Neural progenitor cell (in vitro differentiated cells): ENCODE data around the gene PLEK. TPM values are rescaled to one million over a fixed set of nuclear protein-coding genes. Genes with fewer than 3 reads are reported as not detected.

ENCODE experiments used
- DNase-seq: peaks from one replicate; pipeline ENCODE4 v3.0.0-alpha.2; 2016; ENCODE audit warnings: low spot score
- H2AFZ ChIP-seq: fragments of 200-600 bp; sonication (generic); replicated peaks from 2 replicates; pipeline ENCODE4 v1.6.1; 2016; ENCODE audit warnings: antibody characterized with exemption
- H3F3A ChIP-seq: fragments of 200-600 bp; sonication (generic); 2 replicates; pipeline ENCODE4 v1.6.1; 2016; ENCODE audit warnings: antibody characterized with exemption, low read depth
- H3K27ac ChIP-seq: fragments of 200-600 bp; sonication (generic); 2 replicates; pipeline ENCODE4 v1.5.1; 2016; ENCODE audit warnings: mild to moderate bottlenecking
- H3K27me3 ChIP-seq: fragments of 200-600 bp; sonication (generic); 2 replicates; pipeline ENCODE4 v1.6.1; 2016; ENCODE audit warnings: mild to moderate bottlenecking, moderate library complexity
- H3K36me3 ChIP-seq: fragments of 200-600 bp; sonication (generic); 2 replicates; pipeline ENCODE4 v1.5.1; 2016
- H3K4me1 ChIP-seq: fragments of 200-600 bp; sonication (generic); 2 replicates; pipeline ENCODE4 v1.6.1; 2016; ENCODE audit warnings: mixed run types
- H3K4me2 ChIP-seq: fragments of 200-600 bp; sonication (generic); 2 replicates; pipeline ENCODE4 v1.6.1; 2016
- H3K4me3 ChIP-seq: fragments of 200-600 bp; sonication (generic); 2 replicates; pipeline ENCODE4 v1.5.1; 2016
- H3K79me2 ChIP-seq: fragments of 200-600 bp; sonication (generic); 2 replicates; pipeline ENCODE4 v1.6.1; 2016; ENCODE audit warnings: low read depth
- H3K9ac ChIP-seq: fragments of 200-600 bp; sonication (generic); 2 replicates; pipeline ENCODE4 v1.6.1; 2016
- H3K9me3 ChIP-seq: fragments of 200-600 bp; sonication (generic); 2 replicates; pipeline ENCODE4 v1.5.1; 2016; ENCODE audit warnings: low read depth
- H4K20me1 ChIP-seq: fragments of 200-600 bp; sonication (generic); 2 replicates; pipeline ENCODE4 v1.6.1; 2016; ENCODE audit warnings: low read depth
- H3K27ac Mint-ChIP-seq: 3 replicates; pipeline ENCODE4 v1.8.0; 2021; ENCODE audit warnings: mixed read lengths
- H3K27me3 Mint-ChIP-seq: 2 replicates; pipeline ENCODE4 v1.8.0; 2022; ENCODE audit warnings: low read depth, mild to moderate bottlenecking, inconsistent platforms, moderate library complexity, mixed read lengths; ENCODE audit not compliant: insufficient read depth
- H3K36me3 Mint-ChIP-seq: 3 replicates; pipeline ENCODE4 v1.8.0; 2021; ENCODE audit warnings: mixed read lengths
- H3K4me1 Mint-ChIP-seq: 3 replicates; pipeline ENCODE4 v1.8.0; 2021; ENCODE audit warnings: mixed read lengths
- H3K4me3 Mint-ChIP-seq: 3 replicates; pipeline ENCODE4 v1.8.0; 2021; ENCODE audit warnings: mild to moderate bottlenecking, moderate library complexity, mixed read lengths
- H3K9me3 Mint-ChIP-seq: 3 replicates; pipeline ENCODE4 v1.8.0; 2020; ENCODE audit warnings: mixed read lengths
- EZH2 ChIP-seq: fragments of 200-600 bp; sonication (generic); IDR thresholded peaks from 2 replicates; pipeline ENCODE4 v1.6.1; 2017; ENCODE audit warnings: antibody characterized with exemption, mild to moderate bottlenecking, moderate library complexity
- EZH2phosphoT487 ChIP-seq: fragments of 200-600 bp; sonication (generic); IDR thresholded peaks from 2 replicates; pipeline ENCODE4 v1.6.1; 2017; ENCODE audit warnings: antibody characterized with exemption
- total RNA-seq: library from RNA; depleted of rRNA; stranded (reverse); fragments of >200 nt; gene quantifications from 2 replicates; pipeline ENCODE4 v1.2.3, GENCODE V29; 2015; ENCODE audit warnings: low replicate concordance
- TF ChIP-seq, protein P1 (sequence below): fragments of 200-600 bp; sonication (generic); IDR thresholded peaks from 2 replicates; pipeline ENCODE4 v1.5.1; 2017; ENCODE audit warnings: antibody characterized with exemption, mild to moderate bottlenecking

The PLEK gene
- total RNA-seq, 1 donor from 2014 or later: not detected

DNA sequence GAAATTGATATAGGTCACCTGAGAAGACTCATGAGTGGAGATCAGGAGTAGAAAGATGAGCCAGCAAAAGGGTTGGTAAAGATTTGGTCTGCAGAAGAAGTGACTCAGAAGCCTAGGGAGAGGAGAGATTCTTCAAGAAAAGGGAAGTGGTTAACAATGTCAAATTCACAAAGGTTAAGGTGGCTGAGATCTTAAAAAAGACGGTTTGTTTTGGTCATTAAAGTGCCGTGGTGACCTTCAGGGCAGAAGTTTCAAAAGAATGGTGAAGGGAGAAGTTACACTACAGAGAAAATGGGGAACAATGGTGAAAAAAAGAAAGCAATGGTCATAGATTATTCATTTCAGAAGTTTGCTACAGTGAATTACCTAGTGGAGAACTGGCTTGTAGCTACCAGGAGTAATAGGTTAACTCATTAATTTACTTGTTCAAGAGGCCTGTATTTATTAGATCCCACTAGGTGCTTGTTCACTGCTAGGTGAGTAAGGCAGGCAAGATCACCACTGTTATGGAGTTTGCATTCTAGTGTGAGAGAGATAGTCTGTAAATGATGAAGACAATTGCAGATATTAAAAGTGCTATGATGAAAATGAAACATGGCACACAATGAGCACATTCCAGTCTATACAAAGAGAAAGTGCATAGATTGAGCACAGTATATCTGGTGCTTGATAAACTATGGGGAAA lies 59.0 kb downstream of the PLEK start:
- Mint-ChIP-seq H3K9me3 (no peaks in the 10 kb centered on the region), H3K27ac (no peak overlapping the region), H3K4me1 (no peaks in the 10 kb centered on the region), H3K4me3 (no peak overlapping the region), H3K36me3 (no peaks in the 10 kb centered on the region), H3K27me3 (no peaks in the 10 kb centered on the region)
- no peak for DNase-seq
- Histone ChIP-seq H3K79me2 (no peaks in the 10 kb centered on the region), H4K20me1 (no peaks in the 10 kb centered on the region), H3K27me3 (no peaks in the 10 kb centered on the region), H3K27ac (no peak overlapping the region), H3K4me2 (no peak overlapping the region), H3K4me3 (no peak overlapping the region), H3K36me3 (no peaks in the 10 kb centered on the region), H3F3A (no peaks in the 10 kb centered on the region), H2AFZ (no peak overlapping the region), H3K9ac (no peak overlapping the region), H3K9me3 (no peaks in the 10 kb centered on the region), H3K4me1 (peaks cover 2% of the 10 kb centered on the region)
- TF ChIP-seq, protein P1, sequence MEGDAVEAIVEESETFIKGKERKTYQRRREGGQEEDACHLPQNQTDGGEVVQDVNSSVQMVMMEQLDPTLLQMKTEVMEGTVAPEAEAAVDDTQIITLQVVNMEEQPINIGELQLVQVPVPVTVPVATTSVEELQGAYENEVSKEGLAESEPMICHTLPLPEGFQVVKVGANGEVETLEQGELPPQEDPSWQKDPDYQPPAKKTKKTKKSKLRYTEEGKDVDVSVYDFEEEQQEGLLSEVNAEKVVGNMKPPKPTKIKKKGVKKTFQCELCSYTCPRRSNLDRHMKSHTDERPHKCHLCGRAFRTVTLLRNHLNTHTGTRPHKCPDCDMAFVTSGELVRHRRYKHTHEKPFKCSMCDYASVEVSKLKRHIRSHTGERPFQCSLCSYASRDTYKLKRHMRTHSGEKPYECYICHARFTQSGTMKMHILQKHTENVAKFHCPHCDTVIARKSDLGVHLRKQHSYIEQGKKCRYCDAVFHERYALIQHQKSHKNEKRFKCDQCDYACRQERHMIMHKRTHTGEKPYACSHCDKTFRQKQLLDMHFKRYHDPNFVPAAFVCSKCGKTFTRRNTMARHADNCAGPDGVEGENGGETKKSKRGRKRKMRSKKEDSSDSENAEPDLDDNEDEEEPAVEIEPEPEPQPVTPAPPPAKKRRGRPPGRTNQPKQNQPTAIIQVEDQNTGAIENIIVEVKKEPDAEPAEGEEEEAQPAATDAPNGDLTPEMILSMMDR: no peak
- no peak for TF ChIP-seq EZH2phosphoT487
- TF ChIP-seq EZH2: no peak

DNA sequence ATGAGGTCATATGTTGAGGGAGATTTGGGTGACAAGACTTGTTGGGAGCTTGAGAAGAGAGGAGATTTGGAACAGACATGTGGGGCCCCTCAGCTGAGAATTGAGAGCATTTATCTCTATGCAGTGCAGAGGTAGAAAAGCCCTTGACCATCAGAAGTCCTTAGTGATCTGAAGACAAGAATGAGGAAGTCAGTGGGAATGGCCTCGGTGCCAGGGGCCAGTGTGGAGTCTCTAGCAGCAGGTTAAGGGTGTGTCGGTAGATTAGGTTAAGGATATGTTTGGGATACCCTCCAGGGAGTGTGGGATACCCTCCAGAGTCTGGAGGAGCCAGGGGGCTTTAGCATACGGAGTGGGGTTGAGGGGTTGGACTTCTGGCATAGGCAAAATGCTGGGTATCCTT lies 60.4 kb downstream of the PLEK start:
- H3K9ac ChIP-seq: no peak overlapping the region
- H3K36me3 Mint-ChIP-seq: no peaks in the 10 kb centered on the region
- DNase-seq: no peak
- no peaks in the 10 kb centered on the region for H4K20me1 ChIP-seq
- no peaks in the 10 kb centered on the region for H3K9me3 Mint-ChIP-seq
- no peaks in the 10 kb centered on the region for H3K27me3 ChIP-seq
- no peaks in the 10 kb centered on the region for H3K27me3 Mint-ChIP-seq
- no peaks in the 10 kb centered on the region for H3K4me1 ChIP-seq
- no peaks in the 10 kb centered on the region for H3F3A ChIP-seq
- no peak overlapping the region for H2AFZ ChIP-seq
- no peak overlapping the region for H3K27ac ChIP-seq
- H3K4me1 Mint-ChIP-seq: no peaks in the 10 kb centered on the region
- H3K4me2 ChIP-seq: no peak overlapping the region
- no peak overlapping the region for H3K4me3 Mint-ChIP-seq
- H3K36me3 ChIP-seq: no peaks in the 10 kb centered on the region
- H3K27ac Mint-ChIP-seq: no peak overlapping the region
- H3K79me2 ChIP-seq: no peaks in the 10 kb centered on the region
- no peak overlapping the region for H3K4me3 ChIP-seq
- H3K9me3 ChIP-seq: no peaks in the 10 kb centered on the region
- TF ChIP-seq EZH2phosphoT487 (no peak), EZH2 (no peak)

DNA sequence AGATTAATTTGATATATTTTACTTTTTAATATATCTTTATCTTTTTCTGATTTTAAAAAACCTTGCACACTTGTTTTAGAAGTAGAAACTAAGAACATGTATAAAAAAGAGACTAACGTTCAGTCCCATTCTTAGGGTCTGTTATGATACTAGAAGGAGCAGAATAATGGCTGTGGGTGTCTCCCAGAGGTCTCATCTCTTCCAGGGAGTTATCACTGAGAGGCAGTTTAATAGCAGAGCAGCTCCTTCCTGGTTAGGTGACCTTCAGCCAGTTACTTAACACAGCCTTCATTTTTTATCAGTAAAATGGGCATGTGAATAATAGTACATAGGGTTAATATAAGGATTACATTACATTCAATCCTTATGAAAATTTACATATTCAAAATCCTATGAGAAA lies 61.4 kb downstream of the PLEK start:
- no peaks in the 10 kb centered on the region for H3K4me1 ChIP-seq

More for the DNA sequence above, 61.4 kb downstream of the PLEK start:
- H3K4me3 ChIP-seq: no peak overlapping the region
- H2AFZ ChIP-seq: no peak overlapping the region
- H3K27ac Mint-ChIP-seq: no peak overlapping the region
- DNase-seq: no peak
- H3K4me1 Mint-ChIP-seq: no peaks in the 10 kb centered on the region
- no peak overlapping the region for H3K4me2 ChIP-seq
- no peaks in the 10 kb centered on the region for H4K20me1 ChIP-seq
- no peaks in the 10 kb centered on the region for H3K27me3 Mint-ChIP-seq
- TF ChIP-seq EZH2phosphoT487: no peak
- TF ChIP-seq, protein P1: no peak
- TF ChIP-seq EZH2: no peak
- H3K79me2 ChIP-seq: no peaks in the 10 kb centered on the region
- no peaks in the 10 kb centered on the region for H3K27me3 ChIP-seq
- H3K36me3 Mint-ChIP-seq: no peaks in the 10 kb centered on the region
- H3K4me3 Mint-ChIP-seq: no peak overlapping the region
- H3K36me3 ChIP-seq: no peaks in the 10 kb centered on the region
- H3K9me3 Mint-ChIP-seq: no peaks in the 10 kb centered on the region
- H3K9me3 ChIP-seq: no peaks in the 10 kb centered on the region
- H3K27ac ChIP-seq: no peak overlapping the region
- no peaks in the 10 kb centered on the region for H3F3A ChIP-seq
- H3K9ac ChIP-seq: no peak overlapping the region
